Jurkat, Clone E6-1 (cell line): Measurements from ENCODE around the gene SDK1.

Experiments used
- DNase-seq: peaks from one replicate; pipeline ENCODE4 v3.0.0-alpha.2; 2011; ENCODE audit warnings: low read depth, low spot score
- H3K4me3 ChIP-seq: 2 replicates; pipeline ENCODE4 v1.5.1; 2011; ENCODE audit warnings: mild to moderate bottlenecking, low read length, control low read depth, moderate library complexity

The SDK1 gene

GRCh38 chr7:4048336-4048735 lies 747.3 kb downstream of the SDK1 start:
- no peak overlapping the region for H3K4me3 ChIP-seq
- DNase-seq, result no peak

- DNase-seq, result no peak
- H3K4me3 ChIP-seq, result no peak overlapping the region
These were observed 748.1 kb downstream of the SDK1 start for GRCh38 chr7:4049202-4049601.

- DNase-seq, result no peak
- H3K4me3 ChIP-seq, result no peak overlapping the region
These were observed 749.1 kb downstream of the SDK1 start for GRCh38 chr7:4050126-4050660.

- no peak overlapping the region for H3K4me3 ChIP-seq
- no peak for DNase-seq
These were observed 750.6 kb downstream of the SDK1 start for GRCh38 chr7:4051696-4052095.

- no peak for DNase-seq
- no peak overlapping the region for H3K4me3 ChIP-seq
These were observed 751.1 kb downstream of the SDK1 start for GRCh38 chr7:4052130-4052529.

- no peak for DNase-seq
- H3K4me3 ChIP-seq, result no peak overlapping the region
These were observed 753.1 kb downstream of the SDK1 start for GRCh38 chr7:4054158-4054557.

GRCh38 chr7:4056552-4057288 lies 755.7 kb downstream of the SDK1 start:
- no peak for DNase-seq
- H3K4me3 ChIP-seq, result no peak overlapping the region

- no peak for DNase-seq
- no peak overlapping the region for H3K4me3 ChIP-seq
These were observed 756.2 kb downstream of the SDK1 start for GRCh38 chr7:4057289-4057616.

- no peak for DNase-seq
- H3K4me3 ChIP-seq, result no peak overlapping the region
These were observed 757.1 kb downstream of the SDK1 start for GRCh38 chr7:4058158-4058557.

GRCh38 chr7:4065190-4065589 lies 764.1 kb downstream of the SDK1 start:
- H3K4me3 ChIP-seq, result no peak overlapping the region
- no peak for DNase-seq

GRCh38 chr7:4066206-4066605 lies 765.2 kb downstream of the SDK1 start:
- H3K4me3 ChIP-seq, result no peak overlapping the region
- no peak for DNase-seq

GRCh38 chr7:4066626-4067475 lies 765.8 kb downstream of the SDK1 start:
- DNase-seq, result no peak
- H3K4me3 ChIP-seq, result no peak overlapping the region

- no peak for DNase-seq
- H3K4me3 ChIP-seq, result no peak overlapping the region
These were observed 766.4 kb downstream of the SDK1 start for GRCh38 chr7:4067476-4067760.

- no peak overlapping the region for H3K4me3 ChIP-seq
- no peak for DNase-seq
These were observed 766.8 kb downstream of the SDK1 start for GRCh38 chr7:4067874-4068273.

GRCh38 chr7:4068286-4068685 lies 767.2 kb downstream of the SDK1 start:
- DNase-seq, result no peak
- H3K4me3 ChIP-seq, result no peak overlapping the region

GRCh38 chr7:4069268-4070095 lies 768.4 kb downstream of the SDK1 start:
- H3K4me3 ChIP-seq, result no peak overlapping the region
- no peak for DNase-seq

- no peak overlapping the region for H3K4me3 ChIP-seq
- no peak for DNase-seq
These were observed 769.2 kb downstream of the SDK1 start for GRCh38 chr7:4070214-4070613.

- no peak for DNase-seq
- H3K4me3 ChIP-seq, result no peak overlapping the region
These were observed 770.5 kb downstream of the SDK1 start for GRCh38 chr7:4071370-4072058.

- no peak for DNase-seq
These were observed 771.3 kb downstream of the SDK1 start for GRCh38 chr7:4072161-4072925.

More at GRCh38 chr7:4072161-4072925, 771.3 kb downstream of the SDK1 start:
- H3K4me3 ChIP-seq, result no peak overlapping the region
